Renal pelvis (tissue), 4 donors: ENCODE measurements around the gene PGC. TPM values are rescaled to one million over a fixed set of nuclear protein-coding genes. Genes with fewer than 3 reads are reported as not detected.

ENCODE experiments used
- DNase-seq: peaks from one replicate; pipeline ENCODE4 v3.0.0-alpha.2; 2013
- polyA plus RNA-seq, 3 donors: library from polyadenylated mRNA; unstranded; fragments of 120-200 nt; gene quantifications; one replicate each; pipeline ENCODE4 v1.2.1, GENCODE V29; 2013; ENCODE audit not compliant: insufficient read length in 3 of 3

PGC gene
- polyA plus RNA-seq, 3 donors = 0.16 TPM; not detected in 2

DNA sequence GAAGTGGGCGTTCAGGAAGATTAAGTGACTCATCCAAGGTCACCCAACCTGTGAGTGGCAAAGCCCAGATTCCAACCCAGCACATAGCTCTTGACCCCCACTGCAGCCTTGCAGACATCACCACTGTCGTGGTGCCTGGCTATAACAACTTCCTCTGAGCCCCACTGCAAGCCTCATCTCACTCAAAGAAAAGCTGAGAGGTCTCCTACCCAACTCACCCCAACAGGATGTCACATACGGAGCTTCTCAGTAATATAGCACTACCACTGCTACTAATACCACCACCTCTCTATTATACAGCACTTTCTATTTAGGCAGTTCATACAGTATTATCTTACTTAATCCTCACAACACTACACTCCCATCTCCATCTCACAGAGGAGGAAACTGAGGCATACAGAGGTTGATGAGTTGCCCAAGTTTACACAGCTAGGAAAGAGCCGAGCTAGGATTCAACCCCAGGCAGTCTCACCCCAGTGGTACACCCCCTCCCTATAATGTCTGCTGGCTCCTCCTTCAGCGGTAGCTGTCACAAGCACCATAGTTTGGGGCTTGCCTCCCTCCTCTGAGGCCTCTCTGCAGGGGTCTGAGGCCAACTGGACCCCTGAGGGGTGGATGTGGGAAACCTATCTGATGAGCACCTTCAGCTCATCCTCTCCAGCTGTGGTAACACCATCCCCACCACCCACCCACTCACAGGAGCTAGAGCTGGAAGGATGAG, 31.2 kb downstream of the PGC start:
- DNase-seq = no peak

DNA sequence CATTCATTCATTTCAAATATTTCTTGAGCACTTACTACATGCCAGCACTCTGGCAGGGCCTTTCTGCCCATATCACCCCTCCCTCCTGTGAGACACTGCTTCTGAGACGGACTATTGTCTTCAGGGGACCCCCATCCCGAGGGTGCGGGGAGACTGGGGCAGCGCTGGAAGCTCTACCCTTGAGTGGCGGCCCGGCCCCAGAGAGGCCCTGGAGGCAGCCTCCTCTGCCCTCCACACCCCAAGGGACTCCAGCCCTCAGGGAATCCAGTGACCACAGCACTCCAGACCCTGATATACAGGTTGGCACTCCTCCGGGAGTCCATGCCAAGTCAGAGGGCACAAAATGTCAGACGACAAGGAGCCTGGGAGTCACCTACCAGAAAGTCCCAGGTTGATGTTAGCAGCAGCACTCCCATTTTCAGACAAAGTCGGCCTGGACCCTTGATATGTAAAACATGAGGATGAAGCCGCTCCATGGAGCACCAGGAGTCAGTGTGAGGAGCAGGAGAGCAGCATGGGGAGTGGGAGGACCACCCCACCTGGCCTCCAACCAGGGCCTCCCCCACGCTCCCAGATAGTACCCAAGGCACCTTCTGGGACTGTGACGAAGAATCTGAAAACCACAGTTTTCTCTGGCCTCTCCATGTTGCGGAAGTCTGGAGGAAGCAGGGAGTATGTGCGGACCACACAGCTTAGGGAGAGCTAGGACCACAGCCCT, 32.5 kb downstream of the PGC start:
- no peak for DNase-seq

GRCh38 chr6:41713650-41714291, 33.4 kb downstream of the PGC start:
- no peak for DNase-seq

- DNase-seq = no peak
Observed at GRCh38 chr6:41713159-41713649, 34.0 kb downstream of the PGC start.

DNA sequence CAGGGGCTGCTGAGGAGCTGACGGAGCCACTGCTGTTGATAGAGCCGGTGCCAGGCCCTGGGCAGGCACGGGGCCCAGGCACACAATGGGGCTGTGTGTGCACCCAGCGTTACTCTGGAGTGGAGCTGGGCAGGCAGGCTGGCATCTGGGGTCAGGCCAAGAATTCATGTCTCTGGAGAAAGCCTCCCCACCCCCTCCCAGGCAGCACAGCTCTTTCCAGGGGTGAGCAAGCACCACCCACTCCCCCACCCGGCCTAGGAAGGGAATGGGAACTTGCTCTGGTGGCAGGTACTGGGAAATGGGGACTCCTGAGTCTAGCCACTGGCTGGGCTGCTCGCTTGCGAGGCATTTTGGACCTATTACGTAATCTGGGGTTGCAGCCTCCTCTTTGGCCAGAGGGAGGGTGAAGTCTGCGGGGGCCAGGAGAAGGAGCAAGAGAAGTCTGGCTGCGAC, 34.5 kb downstream of the PGC start:
- DNase-seq = no peak

DNA sequence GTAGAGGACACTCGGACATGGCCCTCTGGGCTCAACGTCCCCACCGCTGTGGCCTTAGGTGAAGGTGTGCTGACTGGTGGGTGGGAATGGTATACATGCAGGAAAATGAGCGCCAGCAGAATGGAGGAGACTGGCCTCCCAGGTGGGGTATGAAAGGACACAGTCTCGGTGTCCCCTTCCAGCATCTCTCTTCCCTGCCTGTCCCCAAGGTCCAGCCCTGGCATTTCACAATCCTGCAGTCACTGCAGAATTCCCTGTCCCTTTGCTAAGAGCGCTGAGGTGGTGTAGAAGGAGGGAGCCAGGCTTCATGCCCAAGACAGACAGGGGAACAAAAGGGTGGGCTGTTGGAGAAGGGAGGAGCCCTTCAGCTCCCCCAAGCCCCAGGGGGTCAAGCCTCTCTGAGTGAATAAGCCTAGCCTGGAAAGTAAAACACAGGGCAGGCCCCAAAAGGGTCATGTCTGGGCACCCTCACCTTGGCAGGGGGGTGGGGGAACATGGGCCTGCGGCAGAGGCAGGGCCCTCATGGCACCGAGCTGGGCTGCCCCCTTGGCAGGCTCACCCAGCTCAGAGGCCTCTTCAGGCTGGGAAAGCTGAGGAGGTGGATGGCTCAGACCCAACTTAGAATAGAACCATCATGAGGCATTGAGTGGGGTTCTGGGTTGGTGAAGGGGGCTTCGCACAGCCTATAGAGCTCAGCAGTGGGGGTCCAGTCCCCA, 35.7 kb downstream of the PGC start:
- no peak for DNase-seq

DNA sequence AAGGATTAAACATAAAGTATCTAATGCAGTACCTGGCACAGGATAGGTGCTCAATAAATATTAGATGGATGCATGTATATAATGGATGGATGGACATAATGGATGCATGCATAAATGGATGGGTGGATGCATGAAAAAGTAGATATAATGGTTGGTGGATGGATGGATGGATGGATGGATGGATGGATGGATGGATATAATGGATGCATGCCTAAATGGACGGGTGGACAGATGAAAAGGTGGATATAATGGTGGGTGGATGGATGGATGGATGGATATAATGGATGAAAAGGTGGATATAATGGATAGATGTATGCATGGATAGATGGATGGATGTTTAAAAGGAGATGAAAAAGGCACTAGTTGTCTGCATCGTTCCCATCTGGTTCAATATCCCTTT, 37.8 kb downstream of the PGC start:
- no peak for DNase-seq

- DNase-seq = no peak
Observed at GRCh38 chr6:41708856-41709255, 38.3 kb downstream of the PGC start.

GRCh38 chr6:41707565-41708200, 39.5 kb downstream of the PGC start:
- DNase-seq = no peak

GRCh38 chr6:41706876-41707564, 40.2 kb downstream of the PGC start:
- no peak for DNase-seq

DNA sequence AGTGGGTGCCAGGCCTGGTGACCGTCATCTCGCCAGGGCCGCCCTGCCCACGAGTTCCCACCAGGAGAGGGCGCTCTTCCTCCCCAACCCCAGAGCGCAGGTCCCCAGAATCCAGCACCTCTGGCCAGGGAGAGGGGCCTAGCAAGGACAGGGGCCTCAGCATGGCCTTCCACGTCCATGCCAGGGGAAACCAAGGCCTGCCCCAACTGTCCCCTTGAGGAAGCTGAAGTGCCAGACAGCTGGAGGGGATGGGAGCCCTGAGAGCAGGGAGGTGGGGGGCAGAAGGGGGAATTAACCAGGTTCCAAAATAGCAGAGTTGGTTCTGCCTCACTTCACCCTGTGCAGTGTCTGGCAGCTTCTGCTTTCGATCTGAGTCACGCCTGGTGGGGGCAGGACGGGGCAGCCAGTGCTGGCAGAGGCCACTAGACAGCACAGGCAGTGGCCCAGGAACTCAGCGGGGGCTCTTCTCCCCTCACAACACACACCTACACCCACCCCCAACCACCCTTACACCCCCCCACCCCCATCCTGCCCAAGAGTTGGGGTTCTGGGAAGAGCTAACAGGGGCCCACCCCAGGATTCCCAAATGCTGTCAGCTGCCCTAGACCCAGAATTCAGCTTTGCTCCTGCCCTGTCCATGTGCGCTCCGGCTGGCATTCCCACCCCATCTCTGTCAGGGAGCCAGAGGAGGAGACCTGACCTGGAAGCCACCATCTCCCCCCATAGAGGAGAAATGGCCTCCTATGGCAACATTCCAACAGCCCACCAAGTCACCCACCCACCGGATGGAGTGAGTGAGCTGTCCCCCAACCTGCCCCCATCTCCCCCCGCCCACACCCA, 41.0 kb downstream of the PGC start:
- DNase-seq = no peak

DNA sequence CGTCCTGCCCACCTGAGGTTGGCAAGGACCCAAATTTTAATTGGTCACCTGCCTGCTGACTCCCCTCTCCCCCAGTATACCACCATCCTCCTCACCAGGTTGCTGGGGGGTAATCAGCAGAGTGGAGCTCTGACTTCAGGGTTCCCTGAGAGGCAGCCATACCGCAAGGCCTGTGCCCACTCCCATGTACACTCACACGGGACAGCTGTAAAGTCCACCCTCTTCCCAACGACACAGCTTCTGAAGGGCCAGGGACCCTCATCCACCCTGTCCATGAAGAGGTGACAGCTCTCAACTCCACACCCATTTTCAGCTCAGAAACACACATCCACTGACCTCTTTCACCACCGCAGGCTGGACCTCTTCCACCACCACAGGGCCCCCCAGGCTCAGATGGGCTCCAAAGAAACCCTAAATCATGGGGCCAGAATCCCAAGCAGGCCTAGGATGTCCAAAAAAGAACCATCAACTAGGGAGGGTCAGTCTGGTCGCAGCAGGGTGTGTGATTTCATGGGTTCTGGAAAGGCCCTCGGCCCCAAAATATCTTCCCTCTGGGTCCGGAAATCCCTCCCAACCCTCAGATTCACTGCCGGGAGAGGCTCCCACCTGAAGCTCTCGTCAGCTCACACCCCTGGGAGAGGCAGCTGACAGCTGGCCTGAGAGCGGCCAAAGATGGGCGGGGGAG, 41.7 kb downstream of the PGC start:
- no peak for DNase-seq

DNA sequence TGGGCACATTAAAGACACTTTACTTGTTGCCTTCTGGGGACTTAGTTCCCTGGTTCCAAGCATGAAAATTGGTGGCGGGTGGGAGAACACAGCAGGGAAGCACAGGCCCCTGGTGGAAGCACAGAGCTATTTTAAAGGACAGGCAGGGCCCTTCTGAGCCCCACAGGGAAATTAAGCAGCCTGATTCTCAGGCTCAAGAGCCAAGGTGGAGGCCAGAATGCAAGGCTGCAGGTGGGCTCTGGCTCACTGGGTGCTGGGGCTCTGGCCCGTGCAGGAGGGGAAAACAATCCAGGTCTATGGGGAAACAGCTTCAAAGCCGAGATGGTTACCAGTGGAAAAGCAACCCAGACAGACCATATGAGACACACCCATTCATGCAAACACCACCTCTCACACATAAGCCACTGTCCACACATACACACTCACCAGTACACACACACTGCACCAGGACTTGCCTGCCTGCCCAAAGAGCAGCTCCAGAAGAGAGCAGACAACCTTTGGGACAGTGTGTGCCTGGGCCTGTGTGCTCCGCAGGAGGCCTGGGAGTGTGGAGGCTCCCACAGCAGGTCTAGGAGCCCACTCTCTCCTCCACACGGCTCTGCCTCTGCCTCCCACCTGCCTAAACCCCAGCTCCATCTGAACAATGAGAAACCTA, 42.4 kb downstream of the PGC start:
- DNase-seq = no peak

DNA sequence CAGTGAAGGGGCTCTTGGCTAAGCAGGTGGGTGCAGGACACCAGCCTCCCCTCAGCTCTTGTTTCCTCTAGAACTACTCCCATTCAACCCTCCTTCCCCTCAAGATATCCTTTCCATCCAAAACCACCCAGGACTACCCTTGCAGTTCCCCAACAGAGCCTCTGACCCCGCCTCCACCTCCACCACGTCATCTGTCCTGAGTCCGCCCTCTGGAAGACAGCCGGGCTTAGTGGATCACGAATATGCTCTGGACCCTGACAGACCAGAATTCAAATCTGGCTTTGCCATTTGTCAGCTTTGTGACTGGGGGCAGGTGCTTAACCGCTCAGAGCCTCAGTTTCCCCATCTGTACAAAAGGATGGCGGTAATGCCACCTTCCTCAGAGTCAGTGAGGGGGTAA, 43.2 kb downstream of the PGC start:
- no peak for DNase-seq

DNA sequence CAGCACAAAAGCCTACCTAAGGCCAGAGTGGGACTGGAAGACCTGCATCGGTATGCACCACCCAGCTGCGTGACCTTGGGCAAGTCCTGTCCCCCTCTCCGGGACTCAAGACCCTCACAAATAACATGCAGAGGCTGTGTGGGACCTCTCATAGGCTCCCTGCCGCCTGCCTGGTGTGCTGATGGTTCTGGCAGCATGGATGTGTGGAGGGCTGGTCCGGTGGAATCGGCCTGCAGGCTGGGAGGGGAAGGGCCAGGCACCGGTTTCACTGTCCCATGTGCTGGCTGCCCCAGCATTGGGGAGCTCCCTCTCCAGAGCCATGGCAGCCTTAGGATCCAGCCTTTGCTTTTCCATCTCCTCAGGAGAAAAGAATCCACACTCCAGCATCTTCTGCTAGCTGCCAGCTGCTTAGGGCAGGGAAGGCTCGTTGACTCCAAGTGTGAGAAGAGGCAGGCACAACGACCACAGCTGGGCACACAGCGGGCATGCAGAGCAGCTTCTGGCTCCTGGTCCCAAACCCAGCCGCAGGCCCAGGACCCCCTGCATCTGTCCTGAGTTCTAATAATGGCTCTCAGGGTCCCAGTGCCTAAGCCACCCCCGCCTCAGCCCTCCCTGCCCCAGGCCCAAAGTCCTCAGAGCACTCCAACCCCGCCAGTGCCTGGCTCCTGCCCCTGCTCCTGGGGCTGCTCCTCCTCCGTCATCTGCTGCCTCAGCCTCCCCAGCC, 44.3 kb downstream of the PGC start:
- DNase-seq = no peak

GRCh38 chr6:41702089-41702745, 45.0 kb downstream of the PGC start:
- no peak for DNase-seq

- no peak for DNase-seq
Observed at GRCh38 chr6:41700463-41701347, 46.5 kb downstream of the PGC start.
